ENCODE results near the gene AOX1. TPM values are rescaled to one million over a fixed set of nuclear protein-coding genes. Genes with fewer than 3 reads are reported as not detected.
"Not testable (repeated sequence)": the region's sequence is repeated elsewhere in the genome, so short reads cannot be mapped to it uniquely, and the experiment has no call there.

The AOX1 gene
- total and polyA plus RNA-seq, 9 of the 15 experiments (the other 6 are each of a cell fraction or from before 2014, with no cell fraction given), result 0.10 to 0.55 (median 0.20) TPM; not detected in 6

GRCh38 chr2:200681697-200682096, 95.9 kb downstream of the AOX1 start:
- Histone ChIP-seq H3K27me3 (ENCODE audit: control insufficient read depth in 2 of 2, insufficient read depth in 2 of 2, low read length in 2 of 2) (peaks cover 4 to 11% of the 10 kb centered on the region in 2 experiments; a peak in 2 of 5 replicates), H3K4me3 (no peak overlapping the region), H3K27ac (ENCODE audit: extremely low read depth, low read depth, low read length) (no peak overlapping the region), H2AFZ (ENCODE audit: low read depth, low read length) (no peak overlapping the region), H4K20me1 (replicated peaks; ENCODE audit: control insufficient read depth, insufficient read depth, low read length) (no peaks in the 10 kb centered on the region), H3K9ac (ENCODE audit: insufficient read depth in 1 of 2, low read depth in 2 of 2, low read length in 2 of 2) (no peak overlapping the region), H3K4me2 (ENCODE audit: insufficient read depth, low read length) (no peak overlapping the region), H3K9me3 (replicated peaks; ENCODE audit: control insufficient read depth, insufficient read depth, low read depth, low read length) (no peaks in the 10 kb centered on the region), H3K79me2 (ENCODE audit: control insufficient read depth, insufficient read depth, low read length) (no peaks in the 10 kb centered on the region), H3K36me3 (ENCODE audit: control insufficient read depth, insufficient read depth, low read length) (no peaks in the 10 kb centered on the region), H3K4me1 (replicated peaks in 1 of 2; ENCODE audit: control insufficient read depth in 2 of 2, insufficient read depth in 2 of 2, low read length in 2 of 2) (no peaks in the 10 kb centered on the region), H3K9me1 (ENCODE audit: control insufficient read depth, insufficient read depth, low read length) (no peaks in the 10 kb centered on the region)
- ChIA-PET POLR2A (no interaction called here), CTCF (ENCODE audit: low intra/inter-chr PET ratio) (no interaction called here)
- FAIRE-seq (no peak), DNase-seq (ENCODE audit: extremely low read depth in 1 of 4, low spot score in 3 of 4) (no peak), ATAC-seq (no peak)
- TF ChIP-seq ZNF76 (CRISPR knock-in tag; IDR thresholded peaks at IDR 0.05; ENCODE audit: borderline replicate concordance) (no peak), NFRKB (IDR thresholded peaks at IDR 0.05; ENCODE audit: low read depth) (no peak), GTF2B (IDR thresholded peaks at IDR 0.05; ENCODE audit: extremely low read depth, insufficient read length) (no peak), ZNF551 (CRISPR knock-in tag; IDR thresholded peaks at IDR 0.05) (no peak), TARDBP (IDR thresholded peaks at IDR 0.05) (no peak), ZNF140 (CRISPR knock-in tag; IDR thresholded peaks at IDR 0.05) (no peak), GTF2E2 (tag; IDR thresholded peaks at IDR 0.05) (no peak), ZNF124 (CRISPR knock-in tag; IDR thresholded peaks at IDR 0.05) (no peak), TEAD2 (tag; IDR thresholded peaks at IDR 0.05) (no peak), NCOR1 (IDR thresholded peaks at IDR 0.05) (no peak)
- in situ Hi-C loops (cut with MboI) (no loop called here), intact Hi-C loops (cut with micrococcal nuclease) (no loop called here)
- WGBS (ENCODE audit: insufficient coverage, low coverage, missing lambda C conversion rate), result 17% methylated on average over 2 of the region's 2 CpGs
- BruUV-seq (replicated peaks), result no TSS peak

- WGBS (ENCODE audit: insufficient coverage, low coverage, missing lambda C conversion rate), result 0% methylated on average over 2 of the region's 5 CpGs
- BruUV-seq (replicated peaks); DNase-seq (ENCODE audit: extremely low read depth in 1 of 4, low spot score in 3 of 4); in situ Hi-C loops (cut with MboI); H3K4me2 ChIP-seq (ENCODE audit: insufficient read depth, low read length); H3K79me2 ChIP-seq (ENCODE audit: control insufficient read depth, insufficient read depth, low read length); POLR2A ChIA-PET; H3K27me3 ChIP-seq (ENCODE audit: control insufficient read depth in 2 of 2, insufficient read depth in 2 of 2, low read length in 2 of 2); H3K27ac ChIP-seq (ENCODE audit: extremely low read depth, low read depth, low read length); H3K9ac ChIP-seq (ENCODE audit: insufficient read depth in 1 of 2, low read depth in 2 of 2, low read length in 2 of 2); H3K36me3 ChIP-seq (ENCODE audit: control insufficient read depth, insufficient read depth, low read length); ATAC-seq; H4K20me1 ChIP-seq (replicated peaks; ENCODE audit: control insufficient read depth, insufficient read depth, low read length); H3K4me3 ChIP-seq; intact Hi-C loops (cut with micrococcal nuclease); H2AFZ ChIP-seq (ENCODE audit: low read depth, low read length); CTCF ChIA-PET (ENCODE audit: low intra/inter-chr PET ratio); H3K9me1 ChIP-seq (ENCODE audit: control insufficient read depth, insufficient read depth, low read length); FAIRE-seq; H3K9me3 ChIP-seq (replicated peaks; ENCODE audit: control insufficient read depth, insufficient read depth, low read depth, low read length); H3K4me1 ChIP-seq (replicated peaks in 1 of 2; ENCODE audit: control insufficient read depth in 2 of 2, insufficient read depth in 2 of 2, low read length in 2 of 2): not testable (repeated sequence)
These were observed 96.6 kb downstream of the AOX1 start for GRCh38 chr2:200682407-200682806.

Measured in K562 (cell line).